GM12878 (cell line): ENCODE data around the gene TENT4B.
"Not testable (repeated sequence)": the region's sequence is repeated elsewhere in the genome, so short reads cannot be mapped to it uniquely, and the experiment has no call there.

Experiments
- BACH1 ChIP-seq: fragments of 450-650 bp; IDR thresholded peaks from 2 replicates; pipeline ENCODE4 v1.6.1; 2017; ENCODE audit warnings: mild to moderate bottlenecking, borderline replicate concordance
- SUZ12 ChIP-seq: fragments of 200-600 bp; sonication (generic); IDR thresholded peaks from one replicate; pipeline ENCODE4 v1.6.1; 2018; ENCODE audit warnings: antibody characterized with exemption, mild to moderate bottlenecking; ENCODE audit not compliant: unreplicated experiment
- TF ChIP-seq, protein P1 (sequence below), 3 experiments: IDR thresholded peaks in 2 of 3; conservative IDR thresholded peaks in 1 of 3; 2 replicates each; pipeline ENCODE4 v1.5.1; 2011; ENCODE audit warnings: low read depth in 3 of 3, low read length in 3 of 3, mild to moderate bottlenecking in 3 of 3, control low read depth in 2 of 3, moderate library complexity in 2 of 3, inconsistent platforms in 1 of 3, mixed read lengths in 1 of 3; ENCODE audit not compliant: control insufficient read depth in 2 of 3, insufficient read depth in 1 of 3; ENCODE audit errors: extremely low read depth in 1 of 3

DNA sequence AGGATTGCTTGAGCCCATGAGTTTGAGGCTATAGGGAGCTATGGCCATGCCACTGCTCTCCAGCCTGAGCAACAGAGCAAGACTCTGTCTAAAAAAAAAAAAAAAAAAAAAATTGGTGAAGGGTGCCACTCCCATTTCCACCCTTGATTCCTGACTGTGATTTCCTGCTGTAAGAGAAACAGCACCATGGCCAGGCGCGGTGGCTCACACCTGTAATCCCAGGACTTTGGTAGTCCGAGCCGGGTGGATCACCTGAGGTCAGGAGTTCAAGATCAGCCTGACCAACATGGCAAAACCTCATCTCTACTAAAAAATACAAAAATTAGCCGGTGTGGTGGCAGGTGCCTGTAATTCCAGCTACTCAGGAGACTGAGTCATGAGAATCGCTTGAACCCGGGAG, 20.5 kb upstream of the TENT4B start:
- TF ChIP-seq, protein P1, sequence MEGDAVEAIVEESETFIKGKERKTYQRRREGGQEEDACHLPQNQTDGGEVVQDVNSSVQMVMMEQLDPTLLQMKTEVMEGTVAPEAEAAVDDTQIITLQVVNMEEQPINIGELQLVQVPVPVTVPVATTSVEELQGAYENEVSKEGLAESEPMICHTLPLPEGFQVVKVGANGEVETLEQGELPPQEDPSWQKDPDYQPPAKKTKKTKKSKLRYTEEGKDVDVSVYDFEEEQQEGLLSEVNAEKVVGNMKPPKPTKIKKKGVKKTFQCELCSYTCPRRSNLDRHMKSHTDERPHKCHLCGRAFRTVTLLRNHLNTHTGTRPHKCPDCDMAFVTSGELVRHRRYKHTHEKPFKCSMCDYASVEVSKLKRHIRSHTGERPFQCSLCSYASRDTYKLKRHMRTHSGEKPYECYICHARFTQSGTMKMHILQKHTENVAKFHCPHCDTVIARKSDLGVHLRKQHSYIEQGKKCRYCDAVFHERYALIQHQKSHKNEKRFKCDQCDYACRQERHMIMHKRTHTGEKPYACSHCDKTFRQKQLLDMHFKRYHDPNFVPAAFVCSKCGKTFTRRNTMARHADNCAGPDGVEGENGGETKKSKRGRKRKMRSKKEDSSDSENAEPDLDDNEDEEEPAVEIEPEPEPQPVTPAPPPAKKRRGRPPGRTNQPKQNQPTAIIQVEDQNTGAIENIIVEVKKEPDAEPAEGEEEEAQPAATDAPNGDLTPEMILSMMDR (IDR thresholded peaks at IDR 0.05 in 2 of 3, conservative IDR thresholded peaks at IDR 0.05 in 1 of 3; ENCODE audit: control insufficient read depth in 2 of 3, extremely low read depth in 1 of 3, insufficient read depth in 1 of 3, low read depth in 3 of 3, low read length in 3 of 3) = not testable (repeated sequence)
- not testable (repeated sequence) for TF ChIP-seq BACH1, SUZ12
